ENCODE data around the gene TULP1.

Gene TULP1

DNA sequence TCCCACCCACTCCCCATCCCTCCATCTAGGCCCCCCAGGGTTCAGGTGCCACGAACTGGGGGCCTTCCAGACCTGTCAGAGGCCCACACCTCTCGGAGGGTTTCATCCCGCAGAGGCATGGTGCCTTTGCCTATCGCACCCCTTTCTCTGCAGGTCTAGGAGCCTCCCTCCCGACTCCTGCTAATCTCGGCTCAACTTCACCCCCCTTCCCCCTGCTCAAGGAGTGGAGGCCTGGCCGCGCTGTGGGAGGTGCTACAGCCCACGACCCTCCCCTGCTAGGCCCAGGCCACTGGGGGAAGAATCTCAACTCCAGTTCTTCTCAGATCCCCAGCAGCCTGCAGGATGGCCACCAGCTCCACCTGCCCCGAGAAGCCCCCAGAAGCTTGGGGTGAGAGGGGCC lies at the start of gene TULP1:
TULP1 (minus strand) TSS at position 157 of the 400 bp plus-strand sequence; CDS start at position 119, 38 bp downstream.
- H3K4me3 ChIP-seq (ENCODE audit: low read depth in 1 of 2, low read length in 2 of 2): peak within 1 kb of the TSS in 1 of 2 donors; percentile 51
- H3K9me3 ChIP-seq (ENCODE audit: control insufficient read depth in 1 of 2, low read length in 2 of 2): no peaks in the 10 kb centered on the region
- H3K4me1 ChIP-seq (ENCODE audit: control insufficient read depth in 1 of 2, insufficient read depth in 2 of 2, low read length in 2 of 2): peaks cover 0 to 7% of the 10 kb centered on the region in 2 donors
- no peak within 1 kb of the TSS for H3K27ac ChIP-seq (ENCODE audit: low read length)
- no peaks in the 10 kb centered on the region for H3K36me3 ChIP-seq (ENCODE audit: control insufficient read depth in 1 of 2, insufficient read depth in 2 of 2, low read length in 2 of 2)
- peaks cover 4% of the 10 kb centered on the region for H3K27me3 ChIP-seq (ENCODE audit: low read depth, low read length)

DNA sequence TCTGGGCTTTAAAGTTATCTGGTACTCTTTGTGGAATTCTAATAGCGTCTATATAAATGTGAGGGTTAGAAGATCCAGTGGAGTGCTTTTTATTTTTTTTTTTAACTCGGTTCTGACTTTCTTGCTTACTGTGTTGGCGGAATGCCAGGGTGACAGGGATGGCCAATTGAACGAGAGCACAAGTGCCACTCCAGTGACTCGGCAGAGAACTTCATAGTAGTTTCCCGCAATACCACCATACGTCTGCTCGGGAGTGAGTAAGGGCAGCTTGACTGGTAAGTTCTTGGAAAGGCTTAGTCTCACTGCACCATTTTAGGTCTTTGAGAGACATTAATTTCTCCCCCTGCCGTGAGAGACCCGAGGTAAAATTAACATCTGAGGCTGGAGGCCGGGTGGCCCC lies 49.4 kb upstream of the TULP1 start:
- no peaks in the 10 kb centered on the region for H3K36me3 ChIP-seq (ENCODE audit: control insufficient read depth in 1 of 2, insufficient read depth in 2 of 2, low read length in 2 of 2)
- no peak overlapping the region for H3K4me3 ChIP-seq (ENCODE audit: low read depth in 1 of 2, low read length in 2 of 2)
- H3K9me3 ChIP-seq (ENCODE audit: control insufficient read depth in 1 of 2, low read length in 2 of 2): no peaks in the 10 kb centered on the region
- no peaks in the 10 kb centered on the region for H3K4me1 ChIP-seq (ENCODE audit: control insufficient read depth in 1 of 2, insufficient read depth in 2 of 2, low read length in 2 of 2)
- no peak overlapping the region for H3K27ac ChIP-seq (ENCODE audit: low read length)
- no peaks in the 10 kb centered on the region for H3K27me3 ChIP-seq (ENCODE audit: low read depth, low read length)

DNA sequence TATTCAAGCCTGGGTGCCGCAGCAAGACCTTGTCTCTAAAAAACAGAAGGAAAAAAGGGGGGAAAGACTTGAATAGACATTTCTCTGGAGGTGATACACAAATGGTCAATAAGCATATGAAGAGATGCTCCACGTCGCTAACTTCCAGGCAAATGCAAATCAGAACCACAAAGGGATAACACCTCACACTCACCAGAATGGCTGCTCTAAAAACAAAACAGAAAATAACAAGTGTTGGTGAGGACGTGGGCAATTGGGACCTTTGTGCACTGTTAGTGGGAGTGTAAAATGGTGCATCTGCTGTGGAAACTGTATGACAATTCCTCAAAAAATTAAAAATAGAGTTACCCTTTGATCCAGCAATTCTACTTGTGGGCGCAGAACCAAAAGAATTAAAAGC lies 48.4 kb upstream of the TULP1 start:
- no peaks in the 10 kb centered on the region for H3K4me1 ChIP-seq (ENCODE audit: control insufficient read depth in 1 of 2, insufficient read depth in 2 of 2, low read length in 2 of 2)
- no peak overlapping the region for H3K4me3 ChIP-seq (ENCODE audit: low read depth in 1 of 2, low read length in 2 of 2)
- no peaks in the 10 kb centered on the region for H3K9me3 ChIP-seq (ENCODE audit: control insufficient read depth in 1 of 2, low read length in 2 of 2)
- no peaks in the 10 kb centered on the region for H3K27me3 ChIP-seq (ENCODE audit: low read depth, low read length)
- no peaks in the 10 kb centered on the region for H3K36me3 ChIP-seq (ENCODE audit: control insufficient read depth in 1 of 2, insufficient read depth in 2 of 2, low read length in 2 of 2)
- no peak overlapping the region for H3K27ac ChIP-seq (ENCODE audit: low read length)

GRCh38 chr6:35558571-35558970 lies 45.9 kb upstream of the TULP1 start:
- no peaks in the 10 kb centered on the region for H3K9me3 ChIP-seq (ENCODE audit: control insufficient read depth in 1 of 2, low read length in 2 of 2)
- H3K4me3 ChIP-seq (ENCODE audit: low read depth in 1 of 2, low read length in 2 of 2): no peak overlapping the region
- H3K4me1 ChIP-seq (ENCODE audit: control insufficient read depth in 1 of 2, insufficient read depth in 2 of 2, low read length in 2 of 2): no peaks in the 10 kb centered on the region
- H3K27ac ChIP-seq (ENCODE audit: low read length): no peak overlapping the region
- H3K36me3 ChIP-seq (ENCODE audit: control insufficient read depth in 1 of 2, insufficient read depth in 2 of 2, low read length in 2 of 2): no peaks in the 10 kb centered on the region
- no peaks in the 10 kb centered on the region for H3K27me3 ChIP-seq (ENCODE audit: low read depth, low read length)

- Histone ChIP-seq H3K4me1 (ENCODE audit: control insufficient read depth in 1 of 2, insufficient read depth in 2 of 2, low read length in 2 of 2) (no peaks in the 10 kb centered on the region), H3K4me3 (ENCODE audit: low read depth in 1 of 2, low read length in 2 of 2) (no peak overlapping the region), H3K36me3 (ENCODE audit: control insufficient read depth in 1 of 2, insufficient read depth in 2 of 2, low read length in 2 of 2) (no peaks in the 10 kb centered on the region), H3K9me3 (ENCODE audit: control insufficient read depth in 1 of 2, low read length in 2 of 2) (no peaks in the 10 kb centered on the region), H3K27me3 (ENCODE audit: low read depth, low read length) (no peaks in the 10 kb centered on the region), H3K27ac (ENCODE audit: low read length) (no peak overlapping the region)
Observed at GRCh38 chr6:35557239-35557638, 44.5 kb upstream of the TULP1 start.

DNA sequence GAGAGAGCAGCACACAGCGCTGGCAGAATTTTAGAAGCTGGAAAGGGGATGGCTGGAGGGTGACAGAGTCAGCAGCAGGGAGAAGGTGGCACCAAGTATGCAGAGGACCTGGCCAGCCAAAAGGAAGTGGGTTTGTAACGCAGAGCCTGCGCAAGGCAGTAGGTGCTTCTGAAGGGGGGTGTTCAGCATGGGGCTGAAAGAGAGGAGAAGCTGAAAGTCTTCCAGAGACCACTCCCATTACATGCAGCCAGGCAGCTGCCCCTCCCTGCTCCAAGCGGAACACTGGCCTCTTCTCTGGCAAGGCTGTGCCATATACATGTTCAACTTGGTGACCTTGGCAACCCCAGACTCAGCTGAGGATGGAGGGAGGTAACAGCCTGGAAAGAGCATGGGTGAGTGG lies 42.1 kb upstream of the TULP1 start:
- Histone ChIP-seq H3K4me1 (ENCODE audit: control insufficient read depth in 1 of 2, insufficient read depth in 2 of 2, low read length in 2 of 2) (no peaks in the 10 kb centered on the region), H3K36me3 (ENCODE audit: control insufficient read depth in 1 of 2, insufficient read depth in 2 of 2, low read length in 2 of 2) (no peaks in the 10 kb centered on the region), H3K27me3 (ENCODE audit: low read depth, low read length) (no peaks in the 10 kb centered on the region), H3K27ac (ENCODE audit: low read length) (no peak overlapping the region), H3K4me3 (ENCODE audit: low read depth in 1 of 2, low read length in 2 of 2) (no peak overlapping the region), H3K9me3 (ENCODE audit: control insufficient read depth in 1 of 2, low read length in 2 of 2) (no peaks in the 10 kb centered on the region)

- Histone ChIP-seq H3K4me1 (ENCODE audit: control insufficient read depth in 1 of 2, insufficient read depth in 2 of 2, low read length in 2 of 2) (no peaks in the 10 kb centered on the region), H3K36me3 (ENCODE audit: control insufficient read depth in 1 of 2, insufficient read depth in 2 of 2, low read length in 2 of 2) (no peaks in the 10 kb centered on the region), H3K27ac (ENCODE audit: low read length) (no peak overlapping the region), H3K4me3 (ENCODE audit: low read depth in 1 of 2, low read length in 2 of 2) (no peak overlapping the region), H3K27me3 (ENCODE audit: low read depth, low read length) (no peaks in the 10 kb centered on the region), H3K9me3 (ENCODE audit: control insufficient read depth in 1 of 2, low read length in 2 of 2) (no peaks in the 10 kb centered on the region)
Observed at GRCh38 chr6:35553315-35553714, 40.6 kb upstream of the TULP1 start.

DNA sequence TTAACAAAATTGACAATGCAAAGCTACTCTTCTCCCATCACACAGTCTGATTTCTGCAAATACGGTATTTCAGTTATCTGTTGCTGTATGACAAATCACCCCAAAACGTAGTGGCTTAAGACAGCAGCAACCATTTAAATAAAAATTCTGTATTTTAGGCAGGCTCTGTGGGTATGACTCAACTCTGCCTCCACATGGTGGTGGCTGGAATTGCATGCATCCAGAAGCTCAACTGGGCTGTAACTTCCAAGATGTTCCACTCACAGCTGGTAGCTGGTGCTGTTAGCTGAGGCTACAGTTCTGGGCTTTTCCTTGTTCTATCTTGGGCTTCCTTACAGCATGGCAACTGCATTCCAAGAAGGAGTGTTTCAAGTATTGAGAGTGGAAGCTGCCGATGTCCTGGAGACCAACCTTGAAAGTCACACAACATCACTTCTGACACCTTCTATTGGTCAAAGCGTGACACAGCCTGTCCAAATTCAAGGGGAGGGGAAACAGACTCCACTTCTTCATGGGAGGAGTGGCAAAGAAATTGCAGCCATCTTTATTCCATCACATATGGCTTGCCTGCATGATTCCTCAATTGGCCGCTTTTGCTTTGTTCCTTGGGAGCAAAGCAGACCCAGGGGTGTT lies 39.7 kb upstream of the TULP1 start:
- H3K36me3 ChIP-seq (ENCODE audit: control insufficient read depth in 1 of 2, insufficient read depth in 2 of 2, low read length in 2 of 2): no peaks in the 10 kb centered on the region
- H3K27ac ChIP-seq (ENCODE audit: low read length): no peak overlapping the region
- H3K4me1 ChIP-seq (ENCODE audit: control insufficient read depth in 1 of 2, insufficient read depth in 2 of 2, low read length in 2 of 2): no peaks in the 10 kb centered on the region
- no peak overlapping the region for H3K4me3 ChIP-seq (ENCODE audit: low read depth in 1 of 2, low read length in 2 of 2)
- H3K27me3 ChIP-seq (ENCODE audit: low read depth, low read length): no peaks in the 10 kb centered on the region
- H3K9me3 ChIP-seq (ENCODE audit: control insufficient read depth in 1 of 2, low read length in 2 of 2): no peaks in the 10 kb centered on the region

DNA sequence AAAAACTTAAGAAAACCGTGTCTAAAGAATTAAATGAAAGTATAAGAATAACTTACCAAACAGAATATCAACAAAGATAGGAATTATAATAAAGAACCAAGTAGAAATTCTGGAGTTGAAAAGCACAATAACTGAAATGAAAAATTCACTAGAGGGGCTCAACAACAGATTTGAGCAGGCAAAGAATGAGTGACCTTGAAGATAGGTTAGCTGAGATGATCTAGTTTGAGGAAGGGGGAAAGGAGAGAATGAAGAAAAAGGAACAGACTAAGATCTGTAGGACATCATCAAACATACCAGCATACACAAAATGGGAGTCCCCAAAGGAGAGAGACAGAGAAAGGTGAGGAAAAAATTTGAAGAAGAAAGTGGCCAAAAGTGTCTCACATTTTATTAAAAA lies 37.7 kb upstream of the TULP1 start:
- H3K27ac ChIP-seq (ENCODE audit: low read length): no peak overlapping the region
- H3K9me3 ChIP-seq (ENCODE audit: control insufficient read depth in 1 of 2, low read length in 2 of 2): no peaks in the 10 kb centered on the region
- no peak overlapping the region for H3K4me3 ChIP-seq (ENCODE audit: low read depth in 1 of 2, low read length in 2 of 2)
- H3K36me3 ChIP-seq (ENCODE audit: control insufficient read depth in 1 of 2, insufficient read depth in 2 of 2, low read length in 2 of 2): no peaks in the 10 kb centered on the region
- no peaks in the 10 kb centered on the region for H3K27me3 ChIP-seq (ENCODE audit: low read depth, low read length)
- H3K4me1 ChIP-seq (ENCODE audit: control insufficient read depth in 1 of 2, insufficient read depth in 2 of 2, low read length in 2 of 2): no peaks in the 10 kb centered on the region

- H3K27ac ChIP-seq (ENCODE audit: low read length): no peak overlapping the region
- H3K4me1 ChIP-seq (ENCODE audit: control insufficient read depth in 1 of 2, insufficient read depth in 2 of 2, low read length in 2 of 2): no peaks in the 10 kb centered on the region
- no peak overlapping the region for H3K4me3 ChIP-seq (ENCODE audit: low read depth in 1 of 2, low read length in 2 of 2)
- H3K36me3 ChIP-seq (ENCODE audit: control insufficient read depth in 1 of 2, insufficient read depth in 2 of 2, low read length in 2 of 2): no peaks in the 10 kb centered on the region
- no peaks in the 10 kb centered on the region for H3K9me3 ChIP-seq (ENCODE audit: control insufficient read depth in 1 of 2, low read length in 2 of 2)
- H3K27me3 ChIP-seq (ENCODE audit: low read depth, low read length): no peaks in the 10 kb centered on the region
Observed at GRCh38 chr6:35547676-35548075, 35.0 kb upstream of the TULP1 start.

- H3K27me3 ChIP-seq (ENCODE audit: low read depth, low read length): no peaks in the 10 kb centered on the region
- H3K4me1 ChIP-seq (ENCODE audit: control insufficient read depth in 1 of 2, insufficient read depth in 2 of 2, low read length in 2 of 2): no peaks in the 10 kb centered on the region
- H3K36me3 ChIP-seq (ENCODE audit: control insufficient read depth in 1 of 2, insufficient read depth in 2 of 2, low read length in 2 of 2): no peaks in the 10 kb centered on the region
- no peak overlapping the region for H3K4me3 ChIP-seq (ENCODE audit: low read depth in 1 of 2, low read length in 2 of 2)
- H3K9me3 ChIP-seq (ENCODE audit: control insufficient read depth in 1 of 2, low read length in 2 of 2): peaks cover 0 to 5% of the 10 kb centered on the region in 2 donors
- no peak overlapping the region for H3K27ac ChIP-seq (ENCODE audit: low read length)
Observed at GRCh38 chr6:35544769-35545361, 32.2 kb upstream of the TULP1 start.
